PC-3 (cell line): ENCODE results near the gene CGNL1.

ENCODE experiments used
- EZH2 ChIP-seq: fragments of 300-600 bp; sonication (generic); IDR thresholded peaks from one replicate; pipeline ENCODE4 v1.6.1; 2017; ENCODE audit warnings: antibody characterized with exemption, mild to moderate bottlenecking, low read length; ENCODE audit not compliant: unreplicated experiment
- EZH2phosphoT487 ChIP-seq: fragments of 300-600 bp; sonication (generic); IDR thresholded peaks from 2 replicates; pipeline ENCODE4 v1.6.1; 2018; ENCODE audit warnings: mild to moderate bottlenecking, antibody characterized with exemption, low read length, borderline replicate concordance
- TF ChIP-seq, protein P1 (sequence below): fragments of 300-600 bp; sonication (generic); conservative IDR thresholded peaks from 2 replicates; pipeline ENCODE4 v1.5.1; 2017; ENCODE audit warnings: antibody characterized with exemption, low read depth, mild to moderate bottlenecking, low read length

- TF ChIP-seq, protein P1, sequence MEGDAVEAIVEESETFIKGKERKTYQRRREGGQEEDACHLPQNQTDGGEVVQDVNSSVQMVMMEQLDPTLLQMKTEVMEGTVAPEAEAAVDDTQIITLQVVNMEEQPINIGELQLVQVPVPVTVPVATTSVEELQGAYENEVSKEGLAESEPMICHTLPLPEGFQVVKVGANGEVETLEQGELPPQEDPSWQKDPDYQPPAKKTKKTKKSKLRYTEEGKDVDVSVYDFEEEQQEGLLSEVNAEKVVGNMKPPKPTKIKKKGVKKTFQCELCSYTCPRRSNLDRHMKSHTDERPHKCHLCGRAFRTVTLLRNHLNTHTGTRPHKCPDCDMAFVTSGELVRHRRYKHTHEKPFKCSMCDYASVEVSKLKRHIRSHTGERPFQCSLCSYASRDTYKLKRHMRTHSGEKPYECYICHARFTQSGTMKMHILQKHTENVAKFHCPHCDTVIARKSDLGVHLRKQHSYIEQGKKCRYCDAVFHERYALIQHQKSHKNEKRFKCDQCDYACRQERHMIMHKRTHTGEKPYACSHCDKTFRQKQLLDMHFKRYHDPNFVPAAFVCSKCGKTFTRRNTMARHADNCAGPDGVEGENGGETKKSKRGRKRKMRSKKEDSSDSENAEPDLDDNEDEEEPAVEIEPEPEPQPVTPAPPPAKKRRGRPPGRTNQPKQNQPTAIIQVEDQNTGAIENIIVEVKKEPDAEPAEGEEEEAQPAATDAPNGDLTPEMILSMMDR = no peak
- TF ChIP-seq EZH2phosphoT487 = no peak
- no peak for TF ChIP-seq EZH2
These were observed 202.1 kb downstream of the CGNL1 start for GRCh38 chr15:57578288-57578900.
